GM15510 (cell line): ENCODE measurements around the gene ERN1.

Experiments used
- POLR2A ChIP-seq: IDR thresholded peaks from 3 replicates; pipeline ENCODE4 v1.6.1; 2011; ENCODE audit warnings: borderline replicate concordance; ENCODE audit not compliant: insufficient read length; ENCODE audit errors: extremely low read depth

ERN1 gene

GRCh38 chr17:64106918-64107317 is 23.0 kb downstream of the ERN1 start:
- TF ChIP-seq POLR2A: no peak

- TF ChIP-seq POLR2A: no peak
These were observed 26.3 kb downstream of the ERN1 start for GRCh38 chr17:64103391-64104364.

- no peak for TF ChIP-seq POLR2A
These were observed 27.1 kb downstream of the ERN1 start for GRCh38 chr17:64102627-64103390.

GRCh38 chr17:64099543-64099942 is 30.4 kb downstream of the ERN1 start:
- TF ChIP-seq POLR2A: no peak

- no peak for TF ChIP-seq POLR2A
These were observed 32.6 kb downstream of the ERN1 start for GRCh38 chr17:64097196-64097936.

- TF ChIP-seq POLR2A: no peak
These were observed 33.9 kb downstream of the ERN1 start for GRCh38 chr17:64096037-64096436.

- no peak for TF ChIP-seq POLR2A
These were observed 34.6 kb downstream of the ERN1 start for GRCh38 chr17:64095144-64095882.

GRCh38 chr17:64094412-64094811 is 35.5 kb downstream of the ERN1 start:
- TF ChIP-seq POLR2A: no peak

GRCh38 chr17:64092952-64093451 is 36.9 kb downstream of the ERN1 start:
- no peak for TF ChIP-seq POLR2A

- TF ChIP-seq POLR2A: no peak
These were observed 37.8 kb downstream of the ERN1 start for GRCh38 chr17:64092113-64092512.

GRCh38 chr17:64091571-64091970 is 38.4 kb downstream of the ERN1 start:
- no peak for TF ChIP-seq POLR2A

- no peak for TF ChIP-seq POLR2A
These were observed 38.8 kb downstream of the ERN1 start for GRCh38 chr17:64091116-64091515.

GRCh38 chr17:64090144-64090543 is 39.8 kb downstream of the ERN1 start:
- TF ChIP-seq POLR2A: no peak
